Lower lobe of right lung (tissue), 2 donors: ENCODE data around the gene KCNK2. TPM values are rescaled to one million over a fixed set of nuclear protein-coding genes. Genes with fewer than 3 reads are reported as not detected.

Experiments
- ATAC-seq, 2 donors: fragments of 200-7000 bp; cut with Tn5 transposase; one replicate each; pipeline ENCODE4 v1.9.1; 2020 to 2022; ENCODE audit warnings: mild to moderate bottlenecking in 2 of 2, moderate library complexity in 2 of 2
- DNase-seq: peaks from one replicate; pipeline ENCODE4 v3.0.0-alpha.2; 2020
- H3K27ac ChIP-seq: fragments of 200-600 bp; one replicate; pipeline ENCODE4 v1.8.0; 2022
- H3K27me3 ChIP-seq: fragments of 200-600 bp; one replicate; pipeline ENCODE4 v1.8.0; 2022; ENCODE audit warnings: low read depth
- H3K36me3 ChIP-seq: fragments of 200-600 bp; one replicate; pipeline ENCODE4 v1.8.0; 2022; ENCODE audit warnings: mild to moderate bottlenecking
- H3K4me1 ChIP-seq: fragments of 200-600 bp; one replicate; pipeline ENCODE4 v1.8.0; 2022
- H3K4me3 ChIP-seq: fragments of 200-600 bp; one replicate; pipeline ENCODE4 v1.8.0; 2022; ENCODE audit warnings: mild to moderate bottlenecking
- H3K9me3 ChIP-seq: fragments of 200-600 bp; one replicate; pipeline ENCODE4 v1.8.0; 2022
- CTCF ChIP-seq: fragments of 200-600 bp; IDR thresholded peaks from one replicate; pipeline ENCODE4 v1.8.0; 2022; ENCODE audit warnings: antibody characterized with exemption, mild to moderate bottlenecking
- intact Hi-C: fragments of 100-400 bp; cut with DNase I; formaldehyde crosslinking; loops from one replicate; pipeline ENCODE4 v1.11.0; 2022
- total RNA-seq: library from RNA; stranded (reverse); fragmentation: NEBNext Ultra II Directional; extraction: Animal tissue kit (Norgen Biotek cat#: 25700); gene quantifications from one replicate; pipeline ENCODE4 v1.2.1, GENCODE V29; 2021
- donor health status: DM: no; HTN: yes; CAD: no; lungs with severe emphysema.

KCNK2 gene
- total RNA-seq, 1 donor from 2014 or later, result not detected

- Histone ChIP-seq H3K4me1 (no peaks in the 10 kb centered on the region), H3K27me3 (no peaks in the 10 kb centered on the region), H3K4me3 (no peak overlapping the region), H3K27ac (no peak overlapping the region), H3K36me3 (no peaks in the 10 kb centered on the region), H3K9me3 (no peaks in the 10 kb centered on the region)
- no peak for DNase-seq
- TF ChIP-seq CTCF, result no peak
- ATAC-seq, result no peak
- intact Hi-C loops, result no loop called here
These were observed 51.0 kb downstream of the KCNK2 start for GRCh38 chr1:215133532-215133931.

GRCh38 chr1:215137985-215138384, 55.4 kb downstream of the KCNK2 start:
- Histone ChIP-seq H3K4me1 (no peaks in the 10 kb centered on the region), H3K4me3 (no peak overlapping the region), H3K27ac (no peak overlapping the region), H3K36me3 (no peaks in the 10 kb centered on the region), H3K9me3 (no peaks in the 10 kb centered on the region), H3K27me3 (no peaks in the 10 kb centered on the region)
- ATAC-seq (no peak), DNase-seq (no peak)
- TF ChIP-seq CTCF, result no peak
- intact Hi-C loops, result no loop called here

GRCh38 chr1:215140135-215140534, 57.6 kb downstream of the KCNK2 start:
- Histone ChIP-seq H3K4me1 (no peaks in the 10 kb centered on the region), H3K27me3 (no peaks in the 10 kb centered on the region), H3K27ac (no peak overlapping the region), H3K36me3 (no peaks in the 10 kb centered on the region), H3K9me3 (no peaks in the 10 kb centered on the region), H3K4me3 (no peak overlapping the region)
- DNase-seq, result no peak
- ATAC-seq, result no peak
- intact Hi-C loops, result no loop called here
- no peak for TF ChIP-seq CTCF

- Histone ChIP-seq H3K4me3 (no peak overlapping the region), H3K27me3 (no peaks in the 10 kb centered on the region), H3K36me3 (no peaks in the 10 kb centered on the region), H3K4me1 (no peaks in the 10 kb centered on the region), H3K27ac (no peak overlapping the region), H3K9me3 (no peaks in the 10 kb centered on the region)
- no peak for DNase-seq
- intact Hi-C loops, result no loop called here
- TF ChIP-seq CTCF, result no peak
- no peak for ATAC-seq
These were observed 58.9 kb downstream of the KCNK2 start for GRCh38 chr1:215141460-215141859.

- intact Hi-C loops, result no loop called here
These were observed 61.0 kb downstream of the KCNK2 start for GRCh38 chr1:215143497-215143896.

More at GRCh38 chr1:215143497-215143896, 61.0 kb downstream of the KCNK2 start:
- ATAC-seq, result no peak
- no peak for TF ChIP-seq CTCF
- no peaks in the 10 kb centered on the region for H3K27me3 ChIP-seq
- no peaks in the 10 kb centered on the region for H3K4me1 ChIP-seq
- H3K36me3 ChIP-seq, result no peaks in the 10 kb centered on the region
- H3K4me3 ChIP-seq, result no peak overlapping the region
- no peak for DNase-seq
- H3K9me3 ChIP-seq, result no peaks in the 10 kb centered on the region
- H3K27ac ChIP-seq, result no peak overlapping the region
